ENCODE data around the gene EXOC4. TPM values are rescaled to one million over a fixed set of nuclear protein-coding genes. Genes with fewer than 3 reads are reported as not detected.

The EXOC4 gene
- total RNA-seq, 1 donor from 2014 or later = 79.6 TPM

DNA sequence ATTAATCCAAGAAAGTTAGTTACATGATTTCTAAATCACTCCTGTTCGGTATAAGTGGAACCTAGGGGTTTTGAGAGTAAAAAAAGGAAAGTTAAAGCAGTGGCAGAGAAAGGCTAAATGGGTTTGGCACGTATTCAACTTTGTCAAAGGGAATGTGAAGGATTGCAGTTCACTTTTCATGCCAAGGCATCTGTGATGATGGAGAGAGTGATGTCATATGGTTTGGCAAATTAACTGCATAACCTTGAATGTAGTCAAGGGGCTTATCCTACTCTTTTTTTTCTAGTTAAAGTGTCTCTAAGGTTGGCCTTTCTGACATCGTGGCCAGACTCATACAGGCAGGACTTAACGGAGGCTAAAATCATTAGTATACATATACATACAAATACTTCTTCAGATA is 277.8 kb downstream of the EXOC4 start:
- intact Hi-C loops (cut with micrococcal nuclease) = no loop called here

DNA sequence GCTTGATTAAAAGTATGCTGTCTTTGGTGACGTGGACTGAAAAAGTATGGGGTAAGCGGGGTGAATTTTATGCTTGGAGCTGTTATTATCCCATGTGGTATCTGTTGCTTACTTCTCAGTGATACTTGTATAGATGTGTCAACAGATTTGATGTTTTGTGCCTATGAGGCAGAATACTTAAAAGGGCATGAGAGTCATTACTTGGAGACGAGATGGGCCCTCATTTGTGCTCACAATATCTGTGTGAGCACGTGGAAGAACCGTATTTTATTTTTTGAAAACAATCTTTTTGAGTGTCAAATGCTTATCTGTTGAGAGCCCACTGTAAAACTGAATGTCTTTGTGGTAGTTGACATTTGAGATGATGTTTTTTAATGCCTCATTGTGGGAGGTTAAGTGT is 281.9 kb downstream of the EXOC4 start:
- intact Hi-C loops (cut with micrococcal nuclease) = no loop called here

DNA sequence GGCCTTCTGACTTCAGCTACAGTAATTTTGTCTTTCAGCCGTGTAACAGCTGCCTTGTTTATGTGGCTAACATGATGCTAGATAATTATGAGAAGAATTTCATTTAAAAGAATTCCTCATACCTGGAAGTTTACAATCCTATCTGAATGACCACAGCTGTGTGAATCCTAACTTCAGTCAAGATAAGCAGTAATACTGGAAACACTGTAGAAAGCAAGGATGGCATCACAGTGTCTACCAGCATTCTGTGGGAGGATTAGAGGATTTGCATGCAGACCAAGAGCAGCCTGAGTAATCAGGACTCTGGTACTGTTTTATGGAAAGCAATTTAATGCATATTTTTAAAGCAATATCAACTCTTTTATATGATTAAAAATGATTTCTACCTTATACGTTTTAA is 282.4 kb downstream of the EXOC4 start:
- intact Hi-C loops (cut with micrococcal nuclease) = no loop called here

DNA sequence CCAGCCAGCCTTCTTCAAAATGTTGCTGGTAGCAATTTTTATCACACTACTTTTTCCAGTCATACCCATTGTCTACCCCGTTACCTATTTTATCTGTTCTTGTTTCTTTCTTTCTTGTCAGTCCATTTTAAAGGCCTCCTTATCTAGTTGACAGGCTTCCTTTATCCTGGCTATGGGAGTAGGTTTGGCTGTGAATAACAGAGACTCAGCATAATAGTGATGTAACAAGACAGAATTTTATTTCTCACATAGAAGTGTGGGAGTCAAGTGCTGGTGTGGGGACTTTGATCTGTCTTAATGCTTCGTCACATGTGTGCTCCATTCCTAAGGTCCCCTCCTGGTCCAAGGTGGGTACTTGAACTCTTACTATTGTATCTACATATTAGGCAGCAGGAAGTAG is 283.6 kb downstream of the EXOC4 start:
- intact Hi-C loops (cut with micrococcal nuclease) = no loop called here

DNA sequence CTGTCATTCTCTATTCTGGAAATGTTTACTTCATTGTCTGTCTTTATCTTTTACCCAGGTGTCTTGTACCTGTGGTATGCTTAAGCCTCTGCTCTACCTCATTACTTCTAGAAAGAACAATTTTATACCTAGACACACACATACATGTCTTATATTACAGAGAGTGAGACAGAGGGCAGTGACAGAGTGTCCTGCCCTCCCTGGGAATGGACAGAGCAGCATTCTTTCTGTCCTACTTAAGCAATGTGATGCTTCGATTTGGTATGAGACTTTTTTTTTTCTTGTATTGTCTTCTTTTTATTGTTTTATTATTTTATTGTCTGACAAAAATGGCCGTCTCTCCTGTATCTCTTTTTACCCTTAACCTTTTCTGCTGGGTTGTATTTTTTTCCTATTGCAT is 286.1 kb downstream of the EXOC4 start:
- intact Hi-C loops (cut with micrococcal nuclease) = no loop called here

DNA sequence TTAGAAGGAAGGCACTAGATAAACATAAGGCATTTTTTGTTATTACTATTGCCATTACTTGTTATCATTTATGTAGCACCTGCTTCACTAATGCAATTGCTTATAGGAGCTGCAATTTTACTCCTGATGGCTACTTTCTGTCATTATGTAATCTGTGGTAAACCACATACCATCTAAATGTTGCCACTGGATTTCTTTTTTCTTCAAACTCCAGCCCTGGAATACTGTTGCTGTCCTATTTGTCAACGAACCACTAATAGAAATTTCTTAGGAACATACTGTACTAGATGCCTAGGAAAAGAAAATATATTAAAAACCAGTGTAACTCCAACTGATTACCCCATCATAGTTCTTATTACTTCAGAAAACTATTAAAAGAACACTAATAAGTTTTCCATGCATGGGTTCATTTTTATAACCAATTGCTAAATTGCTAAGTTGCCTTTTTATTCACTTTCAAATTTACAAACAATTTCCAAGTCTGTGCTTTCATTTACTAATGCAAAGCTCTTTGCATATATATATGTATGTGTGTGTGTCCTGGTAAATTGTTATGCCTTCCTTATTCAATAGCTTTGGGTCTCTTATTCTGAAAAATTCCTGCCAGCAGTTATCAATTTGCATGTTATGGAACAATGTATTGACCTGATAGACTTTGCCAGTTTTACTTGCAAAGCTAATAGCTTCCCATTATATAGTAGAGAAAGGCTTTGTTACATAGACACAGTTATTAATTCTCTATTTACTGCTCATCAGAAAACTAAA is 287.4 kb downstream of the EXOC4 start:
- intact Hi-C loops (cut with micrococcal nuclease) = no loop called here

DNA sequence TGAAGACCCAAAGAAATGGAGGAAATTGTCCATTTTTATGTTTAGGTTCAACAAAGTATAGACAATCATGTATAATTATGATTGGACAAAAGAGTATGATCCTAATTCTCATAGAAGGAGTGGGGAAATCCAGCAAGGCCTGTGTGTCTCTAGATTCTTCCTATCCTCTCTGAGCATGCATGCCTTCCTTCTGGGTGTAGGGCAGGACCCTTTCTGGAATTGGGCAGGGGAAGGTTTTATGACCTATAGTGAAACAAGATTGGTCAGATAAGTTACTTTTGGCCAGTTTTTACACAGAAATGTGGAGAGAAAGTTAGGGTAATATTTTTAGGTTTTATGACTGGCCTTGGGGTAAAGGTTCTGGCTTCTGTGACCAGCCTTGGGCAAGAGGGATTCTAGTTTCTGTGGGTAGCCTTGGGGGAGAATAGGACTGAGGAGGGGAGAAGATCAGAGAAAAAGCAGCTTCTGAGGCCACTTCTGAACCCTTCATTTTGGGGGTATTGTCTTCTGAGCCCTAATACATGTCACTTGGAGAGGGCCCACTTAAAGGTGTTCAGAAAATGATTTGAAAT is 289.4 kb downstream of the EXOC4 start:
- intact Hi-C loops (cut with micrococcal nuclease) = no loop called here

DNA sequence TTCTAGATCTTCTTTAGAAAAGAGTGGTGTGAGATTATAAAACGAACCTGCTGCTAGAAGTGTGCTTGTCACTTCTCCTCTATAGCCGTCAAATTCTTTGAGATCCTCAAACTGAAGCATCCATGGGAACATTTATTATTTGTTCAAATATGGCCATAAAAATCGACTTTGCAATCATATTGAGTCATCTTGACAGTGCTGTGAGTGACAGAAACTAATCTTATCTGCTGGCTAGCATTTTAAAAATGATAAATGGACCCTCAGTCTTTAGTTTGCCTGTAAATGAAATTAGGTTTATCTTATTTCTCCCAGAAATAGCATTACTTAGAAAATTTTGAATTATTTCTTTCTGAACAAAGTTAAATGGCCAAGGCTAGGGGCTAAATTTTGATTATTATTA is 290.8 kb downstream of the EXOC4 start:
- intact Hi-C loops (cut with micrococcal nuclease) = no loop called here

DNA sequence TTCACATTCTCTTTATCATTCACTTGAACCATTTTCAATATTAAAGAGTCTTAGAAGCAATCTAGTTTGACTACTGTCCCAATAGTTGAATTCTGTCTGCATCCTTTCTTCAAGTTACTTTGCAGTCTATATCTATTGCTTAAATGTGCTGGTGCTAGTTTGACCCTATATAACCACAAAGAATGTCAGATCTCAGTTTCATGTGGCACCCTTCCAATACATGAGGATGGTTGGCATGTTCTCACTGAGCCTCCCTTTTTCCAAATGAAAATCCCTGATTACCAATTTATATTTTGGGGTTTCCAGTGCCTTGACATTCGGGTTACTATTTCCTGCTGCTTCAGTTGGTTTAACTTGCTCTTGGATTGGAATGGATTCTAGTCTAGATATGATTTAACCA is 292.7 kb downstream of the EXOC4 start:
- intact Hi-C loops (cut with micrococcal nuclease) = no loop called here

DNA sequence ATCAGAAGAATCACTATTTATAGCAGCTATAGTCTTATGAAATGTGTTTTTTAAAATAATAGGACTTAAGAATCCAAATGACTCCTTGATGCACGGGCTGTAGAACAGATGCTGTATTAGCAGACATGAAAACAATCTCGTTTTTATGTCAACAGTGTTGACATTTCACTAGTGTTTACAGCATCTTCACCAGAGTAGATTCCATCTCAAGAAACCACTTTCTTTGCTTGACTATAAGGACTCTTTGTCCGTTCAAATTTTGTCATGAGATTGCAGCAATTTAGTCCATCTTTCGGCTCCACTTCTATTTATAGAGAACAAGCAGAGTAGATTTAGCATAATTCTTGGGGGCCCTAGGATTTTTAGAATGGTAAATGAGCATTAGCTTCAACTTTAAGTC is 295.1 kb downstream of the EXOC4 start:
- intact Hi-C loops (cut with micrococcal nuclease) = no loop called here

DNA sequence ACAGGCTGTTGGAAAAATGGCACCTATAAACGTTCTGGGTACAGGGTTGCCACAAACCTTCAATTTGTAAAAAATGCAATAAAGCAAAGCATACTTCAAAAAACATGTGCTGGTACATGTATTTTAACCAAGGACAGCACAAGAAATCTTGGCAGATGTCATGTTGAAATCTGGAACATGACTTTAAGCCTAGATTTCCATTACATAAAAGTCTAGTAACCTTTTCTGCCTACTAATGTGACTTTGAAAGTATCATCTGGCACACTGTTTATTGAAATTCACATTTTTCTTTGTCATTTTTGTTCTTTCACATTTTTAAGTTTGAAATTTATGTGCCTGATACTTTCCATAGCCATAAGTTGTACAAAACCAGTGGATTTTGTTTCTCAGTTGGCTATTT is 296.8 kb downstream of the EXOC4 start:
- intact Hi-C loops (cut with micrococcal nuclease) = no loop called here

DNA sequence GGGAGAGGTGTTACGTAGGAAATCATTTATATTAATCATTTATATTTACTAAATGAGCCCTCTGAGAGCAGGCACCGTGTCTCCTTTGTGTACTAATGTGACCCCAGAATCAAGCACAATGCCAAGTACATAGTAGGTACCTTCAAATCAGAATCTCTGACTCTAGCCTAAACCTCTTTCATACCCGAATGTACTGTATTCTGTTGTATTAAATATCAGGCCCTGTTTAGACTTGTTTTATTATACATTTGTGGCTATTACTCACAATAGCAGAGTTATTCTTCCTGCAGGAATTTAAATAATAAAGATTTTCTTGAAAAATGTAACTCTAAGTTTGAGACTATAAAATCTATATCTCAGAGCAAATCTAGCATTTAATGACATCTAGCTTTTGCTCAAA is 297.3 kb downstream of the EXOC4 start:
- intact Hi-C loops (cut with micrococcal nuclease) = no loop called here

DNA sequence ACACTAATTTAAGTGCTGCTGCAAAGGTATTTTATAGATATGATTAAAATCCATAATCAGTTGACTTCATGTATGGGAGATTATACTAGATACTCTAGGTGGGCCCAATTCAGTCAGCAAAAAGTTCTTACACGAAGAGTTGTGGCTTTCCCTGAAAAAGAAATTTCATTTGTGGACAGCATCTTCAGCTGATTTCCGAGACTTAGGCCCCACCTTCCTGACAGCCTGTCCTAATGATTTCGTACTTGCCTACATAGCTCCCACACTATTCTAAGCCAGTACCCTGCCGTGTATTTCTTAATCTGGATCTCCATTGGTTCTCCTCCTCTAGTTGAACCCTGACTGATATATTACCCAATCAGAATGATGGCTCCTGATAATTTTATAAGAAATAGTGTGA is 297.9 kb downstream of the EXOC4 start:
- intact Hi-C loops (cut with micrococcal nuclease) = no loop called here

DNA sequence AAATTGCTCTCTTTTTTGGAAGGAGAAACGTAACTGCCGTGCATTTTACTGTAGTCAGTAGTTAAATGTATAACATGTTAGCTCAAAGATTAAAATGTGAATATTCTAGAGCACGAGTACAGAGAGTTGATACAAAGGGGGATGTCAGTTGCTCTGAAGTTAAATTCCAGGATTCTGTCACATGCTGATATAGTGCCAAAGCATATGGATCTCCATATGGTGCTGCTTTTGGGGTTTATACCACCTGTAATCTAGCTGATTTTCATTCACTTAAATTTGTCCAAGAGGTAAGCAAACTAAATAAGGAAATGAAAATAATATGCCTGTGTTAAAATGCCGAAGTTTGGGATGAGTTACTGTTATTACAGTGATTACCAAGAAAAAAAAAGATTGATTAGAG is 298.6 kb downstream of the EXOC4 start:
- intact Hi-C loops (cut with micrococcal nuclease) = no loop called here

DNA sequence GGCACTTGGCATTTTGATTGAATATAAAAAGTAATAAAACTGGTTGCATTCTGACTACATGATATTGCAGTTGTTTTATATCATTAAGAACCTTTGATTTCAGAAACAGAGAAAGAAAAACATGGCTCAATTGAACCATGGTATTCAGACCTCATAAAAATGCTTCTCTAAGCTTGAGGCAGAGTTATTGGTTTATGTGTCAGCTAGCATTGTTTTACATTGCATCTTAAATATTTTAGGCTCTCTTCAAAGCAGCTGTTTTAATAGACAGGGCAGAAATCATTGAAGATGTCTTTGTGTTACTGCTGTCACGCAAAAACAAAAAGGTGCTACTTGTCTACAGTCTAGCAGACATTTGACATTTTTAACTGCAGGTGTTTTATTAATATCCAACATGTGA is 299.2 kb downstream of the EXOC4 start:
- intact Hi-C loops (cut with micrococcal nuclease) = no loop called here

DNA sequence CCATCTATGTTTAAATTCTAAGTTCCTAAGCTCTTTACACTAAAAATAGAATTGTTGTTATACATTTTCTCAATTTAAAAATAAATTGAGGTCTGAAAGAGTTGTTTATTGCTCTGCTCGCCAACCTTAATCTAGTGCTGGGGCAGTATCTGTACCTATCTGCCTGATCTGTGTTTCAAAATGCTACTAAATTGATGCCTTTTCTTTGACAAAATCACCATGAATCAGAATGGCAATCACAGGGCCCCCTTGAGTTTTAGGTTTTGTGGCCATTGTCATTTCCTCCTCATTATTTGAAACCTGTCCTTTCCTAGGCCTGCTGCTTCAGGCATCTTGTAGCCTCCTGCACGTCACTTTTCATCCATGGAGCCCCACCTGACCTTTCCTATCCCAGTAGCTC is 301.5 kb downstream of the EXOC4 start:
- intact Hi-C loops (cut with micrococcal nuclease) = no loop called here

DNA sequence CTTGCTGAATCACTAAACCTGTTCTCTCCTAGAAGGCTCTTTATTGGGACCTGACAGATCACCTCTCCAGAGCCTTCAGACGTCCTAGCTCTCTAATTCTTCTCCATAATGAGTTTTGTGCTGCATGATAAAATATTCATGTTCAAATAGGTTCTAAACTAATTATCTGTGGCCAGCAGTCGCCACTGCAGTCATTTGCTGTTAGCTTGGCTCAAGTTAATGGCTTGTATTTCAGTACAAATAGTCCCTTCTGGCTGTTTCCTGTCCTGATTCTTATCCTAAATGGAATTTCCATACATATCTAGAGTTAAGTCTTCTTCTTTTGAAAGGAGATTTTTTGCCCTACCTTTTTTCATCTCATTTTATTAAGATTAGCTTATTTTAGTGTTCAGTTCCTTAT is 303.2 kb downstream of the EXOC4 start:
- intact Hi-C loops (cut with micrococcal nuclease) = no loop called here

DNA sequence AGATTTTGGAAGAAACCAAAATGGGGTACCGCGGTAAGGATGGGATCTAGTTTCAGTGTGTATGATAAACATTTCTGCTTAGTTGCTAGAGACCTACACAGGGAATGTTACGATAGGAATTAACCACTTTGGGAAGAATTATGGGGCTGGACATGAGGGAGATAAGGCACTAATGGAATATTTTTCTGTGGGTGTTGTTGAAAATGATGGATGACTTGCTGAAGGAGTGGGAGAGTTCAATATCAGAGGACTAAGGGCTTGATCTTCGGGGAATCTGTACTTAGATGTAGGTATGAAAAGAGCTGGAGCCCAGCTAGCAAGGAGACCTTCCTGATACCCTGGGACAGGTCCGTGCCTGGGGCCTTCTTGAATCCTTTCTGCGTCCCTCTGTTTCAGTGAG is 303.7 kb downstream of the EXOC4 start:
- intact Hi-C loops (cut with micrococcal nuclease) = no loop called here

DNA sequence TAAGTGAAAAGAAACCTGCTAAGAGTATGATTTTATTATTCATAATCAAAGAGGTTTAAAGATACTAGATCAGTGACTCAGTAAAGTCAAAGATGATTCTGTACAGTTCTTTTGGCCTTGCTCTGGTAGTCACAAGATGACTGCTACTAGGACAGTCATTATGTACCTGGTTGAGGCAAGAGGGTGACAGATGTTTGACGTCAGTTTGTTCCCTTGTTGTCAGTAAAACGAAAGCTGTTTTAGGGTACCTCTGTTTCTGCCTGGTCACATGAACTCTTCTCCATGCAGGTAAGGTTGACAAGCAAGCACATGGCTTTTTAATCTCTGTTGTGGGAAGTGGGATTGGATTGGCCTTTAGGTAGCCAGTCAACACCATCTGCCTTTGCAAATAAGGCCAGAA is 308.0 kb downstream of the EXOC4 start:
- intact Hi-C loops (cut with micrococcal nuclease) = loop anchor here (5.0 kb wide), 1 partner anchor 796 kb away; no protein-coding TSS in a partner anchor

DNA sequence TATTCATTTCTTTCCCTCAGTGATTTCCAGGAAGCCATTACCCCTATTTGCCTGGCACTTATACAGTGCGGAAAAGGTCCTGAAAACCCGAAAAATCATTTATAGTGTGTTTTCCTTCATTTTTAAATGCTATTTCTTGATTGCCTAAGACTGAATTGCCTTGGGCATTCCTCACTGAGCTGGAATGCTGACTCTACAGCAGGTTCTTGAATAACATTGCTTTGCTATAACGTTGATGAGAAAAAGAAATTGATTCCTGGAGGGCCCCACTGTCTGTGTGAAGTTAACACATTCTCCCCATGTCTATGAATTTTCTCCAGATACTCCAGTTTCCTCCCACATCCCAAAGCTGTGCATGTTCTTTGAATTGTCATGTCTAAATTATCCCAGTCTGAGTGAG is 308.5 kb downstream of the EXOC4 start:
- intact Hi-C loops (cut with micrococcal nuclease) = loop anchor here (5.0 kb wide), 1 partner anchor 796 kb away; no protein-coding TSS in a partner anchor

DNA sequence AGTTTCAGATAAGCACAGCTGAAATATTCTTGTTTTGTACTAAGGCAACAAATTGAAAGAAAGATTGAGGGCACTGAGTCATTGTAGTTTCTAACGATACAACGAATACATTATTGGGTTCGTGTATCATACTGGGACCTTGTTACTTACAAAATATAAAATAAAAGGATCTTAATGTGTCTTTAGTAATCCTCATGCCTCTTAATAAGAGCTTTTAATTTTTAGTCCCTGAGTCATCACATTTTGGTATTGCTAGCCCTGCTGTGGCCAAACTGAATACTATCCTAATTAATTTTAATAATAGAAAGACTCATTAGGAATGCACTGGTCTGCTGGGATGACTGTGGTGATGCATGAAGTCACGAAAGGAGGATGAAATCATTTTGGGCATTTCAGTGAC is 309.7 kb downstream of the EXOC4 start:
- intact Hi-C loops (cut with micrococcal nuclease) = loop anchor here (5.0 kb wide), 1 partner anchor 795 kb away; no protein-coding TSS in a partner anchor

DNA sequence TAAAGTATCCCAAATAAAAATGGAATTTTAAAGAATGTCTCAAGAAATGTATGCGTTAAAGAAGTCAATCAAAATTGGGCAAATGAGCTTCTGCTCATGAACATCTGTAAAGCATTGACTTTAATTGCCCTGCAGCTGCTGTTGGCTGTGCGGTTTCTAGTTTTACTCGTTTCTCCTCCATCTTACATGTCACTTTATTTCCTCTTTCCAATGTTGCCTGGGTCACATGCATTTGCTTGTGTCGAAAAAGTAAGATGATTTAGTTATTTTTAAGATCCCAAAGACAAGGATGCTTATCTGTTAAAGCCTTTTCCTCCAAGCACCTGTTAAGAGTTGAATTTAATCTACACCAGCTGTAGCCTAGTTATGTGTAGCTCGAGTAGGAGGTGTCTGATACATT is 310.4 kb downstream of the EXOC4 start:
- intact Hi-C loops (cut with micrococcal nuclease) = loop anchor here (5.0 kb wide), 1 partner anchor 794 kb away; no protein-coding TSS in a partner anchor

DNA sequence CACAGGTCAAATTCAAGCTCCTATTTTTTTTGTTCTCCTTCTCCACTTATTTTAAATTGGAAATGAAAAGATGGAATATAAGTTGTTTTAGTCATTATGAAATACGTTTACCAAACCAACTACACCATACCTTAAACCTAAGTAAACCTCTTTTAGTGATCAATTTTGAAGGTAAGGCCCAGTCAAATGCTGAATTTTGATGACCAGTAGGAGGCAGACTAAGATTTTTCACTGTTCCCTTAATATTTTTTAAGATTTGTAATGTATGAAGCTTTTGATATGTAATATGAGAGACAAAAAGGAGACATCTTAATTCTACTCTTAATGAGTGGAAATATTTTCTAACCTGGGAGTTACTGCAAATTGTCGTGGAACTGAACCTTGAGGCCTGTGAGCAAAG is 311.6 kb downstream of the EXOC4 start:
- intact Hi-C loops (cut with micrococcal nuclease) = loop anchor here (5.0 kb wide), 1 partner anchor 793 kb away; no protein-coding TSS in a partner anchor
